SU-DHL-6 (cell line): ENCODE data around the gene GRK3.

Experiments
- H2AFZ ChIP-seq: fragments of 200-600 bp; sonication (generic); 2 replicates; pipeline ENCODE4 v1.6.1; 2014; ENCODE audit warnings: low read depth, mild to moderate bottlenecking, moderate library complexity, mixed read lengths, antibody characterized with exemption, low read length; ENCODE audit not compliant: severe bottlenecking
- H3F3A ChIP-seq: fragments of 200-600 bp; shearing (Covaris generic); 2 replicates; pipeline ENCODE4 v1.6.0; 2016; ENCODE audit warnings: antibody characterized with exemption, mild to moderate bottlenecking; ENCODE audit not compliant: insufficient read depth
- H3K27ac ChIP-seq: fragments of 200-600 bp; sonication (generic); 2 replicates; pipeline ENCODE4 v1.5.1; 2016; ENCODE audit warnings: low read depth, mild to moderate bottlenecking, low read length, moderate library complexity, mixed read lengths
- H3K27me3 ChIP-seq: fragments of 200-600 bp; sonication (generic), shearing (Covaris generic); 2 replicates; pipeline ENCODE4 v1.6.0; 2014; ENCODE audit warnings: mild to moderate bottlenecking, low read length
- H3K36me3 ChIP-seq: fragments of 200-600 bp; sonication (generic); 2 replicates; pipeline ENCODE4 v1.6.1; 2014; ENCODE audit warnings: mild to moderate bottlenecking, low read length, mixed read lengths
- H3K4me2 ChIP-seq: fragments of 300-600, 200-600 bp; shearing (Covaris generic), sonication (generic); 2 replicates; pipeline ENCODE4 v1.6.0; 2014; ENCODE audit warnings: low read length, low read depth, mild to moderate bottlenecking; ENCODE audit not compliant: poor library complexity, severe bottlenecking
- H3K4me3 ChIP-seq: fragments of 200-600 bp; sonication (generic); 2 replicates; pipeline ENCODE4 v1.5.1; 2014; ENCODE audit warnings: antibody characterized with exemption, low read length, mild to moderate bottlenecking, mixed read lengths; ENCODE audit not compliant: insufficient read depth, poor library complexity, severe bottlenecking
- H3K79me2 ChIP-seq: fragments of 200-600 bp; sonication (generic); 2 replicates; pipeline ENCODE4 v1.6.1; 2014; ENCODE audit warnings: mild to moderate bottlenecking, low read length, moderate library complexity; ENCODE audit not compliant: insufficient read depth
- H3K9ac ChIP-seq: fragments of 200-600 bp; sonication (generic); 2 replicates; pipeline ENCODE4 v1.7.0; 2014; ENCODE audit warnings: mild to moderate bottlenecking, low read length
- H3K9me2 ChIP-seq: fragments of 200-600 bp; sonication (generic); replicated peaks from 2 replicates; pipeline ENCODE4 v1.6.1; 2014; ENCODE audit warnings: low read length; ENCODE audit not compliant: insufficient read depth
- H3K9me3 ChIP-seq: fragments of 200-600 bp; sonication (generic); 2 replicates; pipeline ENCODE4 v1.6.1; 2014; ENCODE audit warnings: low read length, mixed read lengths; ENCODE audit not compliant: insufficient read depth
- H4K20me1 ChIP-seq: fragments of 200-600 bp; sonication (generic); 2 replicates; pipeline ENCODE4 v1.6.1; 2014; ENCODE audit warnings: low read depth, mild to moderate bottlenecking, antibody characterized with exemption, low read length, moderate library complexity, mixed read lengths
- CTCF ChIP-seq: fragments of 200-600 bp; sonication (generic); IDR thresholded peaks from one replicate; pipeline ENCODE4 v1.5.1; 2017; ENCODE audit warnings: antibody characterized with exemption, mild to moderate bottlenecking, low read length, moderate library complexity; ENCODE audit not compliant: insufficient read depth, poor library complexity, severe bottlenecking
- EZH2phosphoT487 ChIP-seq: fragments of 200-600 bp; sonication (generic), shearing (Covaris generic); conservative IDR thresholded peaks from 2 replicates; pipeline ENCODE4 v1.6.1; 2018; ENCODE audit warnings: mild to moderate bottlenecking, antibody characterized with exemption, low read length, moderate library complexity, mixed read lengths

The GRK3 gene

GRCh38 chr22:25695146-25695545 lies 130.7 kb downstream of the GRK3 start:
- no peak overlapping the region for H3K4me2 ChIP-seq
- no peak overlapping the region for H2AFZ ChIP-seq

DNA sequence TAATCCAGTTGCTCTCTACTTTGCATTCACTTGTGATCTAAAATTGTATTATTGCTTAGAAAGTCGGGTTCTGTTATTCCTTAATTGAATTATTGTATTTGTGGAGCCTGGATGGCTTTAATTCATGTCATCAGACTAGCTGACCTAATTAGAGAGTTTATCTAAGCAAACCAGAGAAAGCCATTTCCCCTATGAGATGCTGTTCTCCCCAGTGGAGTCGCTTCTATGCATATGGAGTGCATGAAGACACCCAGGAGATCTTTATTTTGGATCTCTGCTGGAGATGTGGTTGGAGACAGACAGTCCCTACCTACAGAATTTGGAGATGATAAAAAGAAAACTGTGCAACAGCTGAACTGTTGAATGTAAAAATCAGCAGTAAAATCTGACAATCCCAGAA lies 132.3 kb downstream of the GRK3 start:
- no peaks in the 10 kb centered on the region for H3K79me2 ChIP-seq
- H2AFZ ChIP-seq, result no peak overlapping the region
- no peak overlapping the region for H3K27ac ChIP-seq
- no peak overlapping the region for H3K4me2 ChIP-seq
- H3K9ac ChIP-seq, result no peak overlapping the region
- no peaks in the 10 kb centered on the region for H3K27me3 ChIP-seq
- H3K9me2 ChIP-seq, result no peaks in the 10 kb centered on the region
- no peaks in the 10 kb centered on the region for H3F3A ChIP-seq
- no peaks in the 10 kb centered on the region for H4K20me1 ChIP-seq
- H3K36me3 ChIP-seq, result no peaks in the 10 kb centered on the region
- TF ChIP-seq EZH2phosphoT487, result no peak
- no peak for TF ChIP-seq CTCF
- H3K9me3 ChIP-seq, result no peaks in the 10 kb centered on the region
- H3K4me3 ChIP-seq, result no peak overlapping the region

More at GRCh38 chr22:25695146-25695545, 130.7 kb downstream of the GRK3 start:
- TF ChIP-seq CTCF (no peak), EZH2phosphoT487 (no peak)
- Histone ChIP-seq H3K9ac (no peak overlapping the region), H3K79me2 (no peaks in the 10 kb centered on the region), H3K27me3 (no peaks in the 10 kb centered on the region), H3K27ac (no peak overlapping the region), H3K4me3 (no peak overlapping the region), H3K36me3 (no peaks in the 10 kb centered on the region), H4K20me1 (no peaks in the 10 kb centered on the region), H3F3A (no peaks in the 10 kb centered on the region), H3K9me2 (no peaks in the 10 kb centered on the region), H3K9me3 (no peaks in the 10 kb centered on the region)

DNA sequence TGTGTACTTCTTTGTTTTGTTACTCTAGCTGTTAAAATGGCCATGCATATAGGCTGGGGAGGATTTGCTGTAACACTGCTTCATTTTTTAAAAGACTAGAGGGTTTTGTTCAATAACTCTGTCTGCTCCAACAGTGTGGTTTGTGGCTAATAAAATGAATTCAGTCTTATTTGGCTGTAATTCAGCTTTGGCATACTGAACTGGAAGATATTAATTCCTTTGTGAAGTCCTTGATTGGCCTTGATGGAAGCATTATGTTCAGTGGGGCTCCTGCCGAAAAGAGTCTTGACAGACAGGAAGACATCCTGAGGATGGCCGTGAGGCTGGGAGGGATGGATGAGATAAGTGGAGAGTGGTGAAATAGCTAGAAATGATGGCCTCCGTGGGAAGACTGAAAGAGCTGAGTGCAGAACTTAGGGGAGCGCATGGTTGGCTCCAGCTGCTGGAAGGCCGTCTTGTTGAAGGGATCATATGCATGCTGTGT lies 132.7 kb downstream of the GRK3 start:
- Histone ChIP-seq H3K4me2 (no peak overlapping the region), H3K27me3 (no peaks in the 10 kb centered on the region), H2AFZ (no peak overlapping the region), H3K27ac (no peak overlapping the region), H3K79me2 (no peaks in the 10 kb centered on the region), H4K20me1 (no peaks in the 10 kb centered on the region), H3K36me3 (no peaks in the 10 kb centered on the region), H3K9ac (no peak overlapping the region), H3K9me2 (no peaks in the 10 kb centered on the region), H3F3A (no peaks in the 10 kb centered on the region), H3K9me3 (no peaks in the 10 kb centered on the region), H3K4me3 (no peak overlapping the region)
- no peak for TF ChIP-seq CTCF
- no peak for TF ChIP-seq EZH2phosphoT487
